Activated CD4-positive, alpha-beta memory T cell treated with anti-CD3 and anti-CD28 coated beads for 36 hours (primary cell): ENCODE data around the gene FAM8A1. TPM values are rescaled to one million over a fixed set of nuclear protein-coding genes. Genes with fewer than 3 reads are reported as not detected.
"Not testable (repeated sequence)": the region's sequence is repeated elsewhere in the genome, so short reads cannot be mapped to it uniquely, and the experiment has no call there.

Source experiments
- CTCF ChIA-PET: fragments of 350-600 bp; sonication (Branson Sonifier 250); formaldehyde crosslinking; loops from one replicate; lab custom pipeline; 2021; ENCODE audit warnings: antibody characterized with exemption, inconsistent platforms; lab: Charles Lee
- POLR2A ChIA-PET: fragments of 350-600 bp; sonication (Branson Sonifier 250); formaldehyde crosslinking; loops from one replicate; lab custom pipeline; 2021; ENCODE audit warnings: antibody characterized with exemption; lab: Charles Lee
- DNase-seq: peaks from one replicate; pipeline ENCODE4 v3.0.0-alpha.2; 2020
- H3K27ac Mint-ChIP-seq: one replicate; pipeline ENCODE4 v1.8.0; 2021; ENCODE audit warnings: mixed read lengths
- H3K27me3 Mint-ChIP-seq: one replicate; pipeline ENCODE4 v1.8.0; 2021; ENCODE audit warnings: mixed read lengths
- H3K36me3 Mint-ChIP-seq: one replicate; pipeline ENCODE4 v1.8.0; 2021; ENCODE audit warnings: mixed read lengths
- H3K4me1 Mint-ChIP-seq: one replicate; pipeline ENCODE4 v1.8.0; 2021; ENCODE audit warnings: low read depth, mixed read lengths
- H3K4me3 Mint-ChIP-seq: one replicate; pipeline ENCODE4 v1.8.0; 2021; ENCODE audit warnings: mild to moderate bottlenecking, mixed read lengths
- H3K9me3 Mint-ChIP-seq: one replicate; pipeline ENCODE4 v1.8.0; 2021; ENCODE audit warnings: mixed read lengths
- intact Hi-C: fragments of 100-400 bp; cut with micrococcal nuclease; formaldehyde crosslinking; loops from one replicate; pipeline ENCODE4 v1.15.1; 2023
- total RNA-seq, 2 experiments: library from RNA; stranded (reverse); gene quantifications; one replicate each; pipeline ENCODE4 v1.2.3, GENCODE V29; 2021

FAM8A1 gene, protein sequence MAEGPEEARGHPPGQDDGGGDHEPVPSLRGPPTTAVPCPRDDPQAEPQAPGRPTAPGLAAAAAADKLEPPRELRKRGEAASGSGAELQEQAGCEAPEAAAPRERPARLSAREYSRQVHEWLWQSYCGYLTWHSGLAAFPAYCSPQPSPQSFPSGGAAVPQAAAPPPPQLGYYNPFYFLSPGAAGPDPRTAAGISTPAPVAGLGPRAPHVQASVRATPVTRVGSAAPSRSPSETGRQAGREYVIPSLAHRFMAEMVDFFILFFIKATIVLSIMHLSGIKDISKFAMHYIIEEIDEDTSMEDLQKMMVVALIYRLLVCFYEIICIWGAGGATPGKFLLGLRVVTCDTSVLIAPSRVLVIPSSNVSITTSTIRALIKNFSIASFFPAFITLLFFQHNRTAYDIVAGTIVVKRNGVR
- 1 to 10 TPM; 5.0 to 5.1 TPM for total RNA-seq

DNA sequence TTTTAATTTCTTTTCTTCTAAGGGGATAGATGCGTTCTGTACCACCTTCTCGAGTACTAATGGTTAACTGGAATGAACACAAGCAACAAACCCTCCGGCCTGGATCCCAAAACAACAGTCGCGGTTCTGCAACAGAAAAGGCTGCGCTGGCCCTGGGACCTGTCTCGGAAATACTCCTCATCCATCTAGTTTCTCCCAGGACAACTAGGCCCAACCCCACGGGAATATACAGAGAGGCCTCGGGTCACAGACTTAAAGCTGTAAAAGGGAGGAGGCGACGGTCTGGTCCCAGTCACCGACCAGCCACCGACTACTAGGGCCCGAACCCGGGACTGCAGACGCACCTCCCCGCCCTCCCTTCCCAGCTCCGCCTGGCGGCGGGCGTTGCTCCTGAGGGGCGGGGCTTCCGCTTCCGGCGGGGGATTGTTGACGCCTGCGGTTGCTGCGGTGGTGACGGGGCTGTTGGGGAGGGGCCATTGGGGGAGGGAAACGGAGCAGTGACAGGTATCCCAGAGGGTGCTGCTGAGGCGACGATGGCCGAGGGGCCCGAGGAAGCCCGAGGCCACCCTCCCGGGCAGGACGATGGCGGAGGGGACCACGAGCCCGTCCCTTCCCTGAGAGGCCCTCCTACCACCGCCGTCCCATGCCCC, at the start of gene FAM8A1:
FAM8A1 (plus strand) TSS at position 426 of the 650 bp plus-strand sequence; CDS start at position 534, 108 bp downstream.
- Mint-ChIP-seq H3K36me3 (peaks cover 9% of the 10 kb centered on the region), H3K4me1 (peaks cover 37% of the 10 kb centered on the region), H3K4me3 (peak within 1 kb of the TSS; percentile 81), H3K27me3 (no peaks in the 10 kb centered on the region), H3K27ac (peak within 1 kb of the TSS; percentile 64), H3K9me3 (no peaks in the 10 kb centered on the region)
- CTCF ChIA-PET, result interaction anchor here (0.6 to 1.9 kb wide), 11 partner anchors 9 to 216 kb away, joined by 3 to 11 read pairs (median 4); partner anchors contain the start of gene NUP153
- intact Hi-C loops, result loop anchor here (1.0 to 10.0 kb wide), 8 partner anchors 33 to 662 kb away; partner anchors contain the start of genes DEK, KDM1B, NUP153 and TPMT
- DNase-seq, result peak; percentile 98
- POLR2A ChIA-PET, result interaction anchor here (0.7 to 2.7 kb wide), 8 partner anchors 10 to 115 kb away, joined by 3 to 29 read pairs (median 6); partner anchors contain the start of gene NUP153

- intact Hi-C loops, result no loop called here
- no peak for DNase-seq
- ChIA-PET CTCF (no interaction called here), POLR2A (interaction anchor here (0.5 kb wide), 1 partner anchor 26 kb away, joined by 4 read pairs; no protein-coding TSS in a partner anchor)
- no peaks in the 10 kb centered on the region for H3K4me1 Mint-ChIP-seq
- H3K27ac Mint-ChIP-seq, result no peak overlapping the region
- H3K36me3 Mint-ChIP-seq, result no peaks in the 10 kb centered on the region
- peaks cover 6% of the 10 kb centered on the region for H3K27me3 Mint-ChIP-seq
- H3K9me3 Mint-ChIP-seq, result no peaks in the 10 kb centered on the region
- H3K4me3 Mint-ChIP-seq, result no peak overlapping the region
These were observed 48.6 kb upstream of the FAM8A1 start for GRCh38 chr6:17551383-17551958.

DNA sequence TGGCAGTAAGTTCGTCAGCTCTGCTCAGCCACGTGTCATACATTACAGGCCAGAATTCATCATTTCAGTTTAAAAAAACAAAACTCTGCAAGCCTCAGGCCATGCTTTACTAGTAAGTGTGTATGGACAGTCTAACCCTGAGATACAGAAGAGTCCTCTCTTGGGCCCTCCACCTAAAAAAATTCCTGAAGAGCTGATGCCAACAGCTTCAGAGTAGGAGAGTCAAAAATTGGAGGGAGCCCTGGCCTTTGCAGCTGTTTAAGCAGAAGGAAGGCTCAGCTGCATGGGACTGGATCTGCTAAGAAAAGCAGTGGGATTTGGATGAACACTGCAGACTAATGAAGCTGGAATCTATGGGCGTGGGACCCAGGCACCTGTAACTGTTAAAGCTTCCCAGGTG, 47.2 kb upstream of the FAM8A1 start:
- H3K27me3 Mint-ChIP-seq, result peaks cover 5% of the 10 kb centered on the region

GRCh38 chr6:17556014-17556413, 44.1 kb upstream of the FAM8A1 start:
- H3K36me3 Mint-ChIP-seq, result no peaks in the 10 kb centered on the region
- POLR2A ChIA-PET, result no interaction called here
- no peak overlapping the region for H3K4me3 Mint-ChIP-seq
- H3K27ac Mint-ChIP-seq, result no peak overlapping the region
- H3K9me3 Mint-ChIP-seq, result no peaks in the 10 kb centered on the region
- DNase-seq, result no peak
- intact Hi-C loops, result no loop called here
- H3K27me3 Mint-ChIP-seq, result peaks cover 5% of the 10 kb centered on the region
- H3K4me1 Mint-ChIP-seq, result no peaks in the 10 kb centered on the region
- CTCF ChIA-PET, result no interaction called here

More for the DNA sequence above, 47.2 kb upstream of the FAM8A1 start:
- POLR2A ChIA-PET, result no interaction called here
- CTCF ChIA-PET, result interaction anchor here (1.1 kb wide), 1 partner anchor 263 kb away, joined by 3 read pairs; no protein-coding TSS in a partner anchor
- Mint-ChIP-seq H3K4me1 (no peaks in the 10 kb centered on the region), H3K36me3 (no peaks in the 10 kb centered on the region), H3K4me3 (no peak overlapping the region), H3K9me3 (no peaks in the 10 kb centered on the region), H3K27ac (no peak overlapping the region)
- no peak for DNase-seq
- intact Hi-C loops, result no loop called here

GRCh38 chr6:17562636-17563035, 37.5 kb upstream of the FAM8A1 start:
- Mint-ChIP-seq H3K4me1 (no peaks in the 10 kb centered on the region), H3K27ac (no peak overlapping the region), H3K4me3 (no peak overlapping the region), H3K9me3 (peaks cover 23% of the 10 kb centered on the region), H3K27me3 (peaks cover 3% of the 10 kb centered on the region), H3K36me3 (peaks cover 3% of the 10 kb centered on the region)
- CTCF ChIA-PET, result no interaction called here
- intact Hi-C loops, result no loop called here
- POLR2A ChIA-PET, result no interaction called here
- no peak for DNase-seq

DNA sequence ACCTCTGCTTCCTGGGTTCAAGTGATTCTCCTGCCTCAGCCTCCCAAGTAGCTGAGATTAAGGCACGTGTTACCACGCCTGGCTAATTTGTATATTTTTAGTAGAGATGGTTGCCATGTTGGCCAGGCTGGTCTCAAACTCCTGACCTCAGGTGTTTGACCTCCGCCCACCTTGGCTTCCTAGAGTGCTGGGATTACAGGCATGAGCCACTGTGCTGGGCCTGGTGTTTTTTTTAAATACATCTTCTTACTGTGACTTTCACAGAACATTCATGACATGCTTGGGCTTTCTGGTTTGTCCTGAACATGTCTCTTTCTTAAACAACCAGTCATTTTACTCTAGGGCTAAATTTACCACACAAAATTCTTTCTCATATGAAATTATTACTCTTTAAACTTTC, 34.7 kb upstream of the FAM8A1 start:
- H3K9me3 Mint-ChIP-seq, result peaks cover 23% of the 10 kb centered on the region
- ChIA-PET CTCF (no interaction called here), POLR2A (no interaction called here)
- peaks cover 3% of the 10 kb centered on the region for H3K36me3 Mint-ChIP-seq
- DNase-seq, result no peak
- intact Hi-C loops, result no loop called here
- no peaks in the 10 kb centered on the region for H3K4me1 Mint-ChIP-seq
- H3K4me3 Mint-ChIP-seq, result no peak overlapping the region
- peaks cover 4% of the 10 kb centered on the region for H3K27me3 Mint-ChIP-seq
- no peak overlapping the region for H3K27ac Mint-ChIP-seq

DNA sequence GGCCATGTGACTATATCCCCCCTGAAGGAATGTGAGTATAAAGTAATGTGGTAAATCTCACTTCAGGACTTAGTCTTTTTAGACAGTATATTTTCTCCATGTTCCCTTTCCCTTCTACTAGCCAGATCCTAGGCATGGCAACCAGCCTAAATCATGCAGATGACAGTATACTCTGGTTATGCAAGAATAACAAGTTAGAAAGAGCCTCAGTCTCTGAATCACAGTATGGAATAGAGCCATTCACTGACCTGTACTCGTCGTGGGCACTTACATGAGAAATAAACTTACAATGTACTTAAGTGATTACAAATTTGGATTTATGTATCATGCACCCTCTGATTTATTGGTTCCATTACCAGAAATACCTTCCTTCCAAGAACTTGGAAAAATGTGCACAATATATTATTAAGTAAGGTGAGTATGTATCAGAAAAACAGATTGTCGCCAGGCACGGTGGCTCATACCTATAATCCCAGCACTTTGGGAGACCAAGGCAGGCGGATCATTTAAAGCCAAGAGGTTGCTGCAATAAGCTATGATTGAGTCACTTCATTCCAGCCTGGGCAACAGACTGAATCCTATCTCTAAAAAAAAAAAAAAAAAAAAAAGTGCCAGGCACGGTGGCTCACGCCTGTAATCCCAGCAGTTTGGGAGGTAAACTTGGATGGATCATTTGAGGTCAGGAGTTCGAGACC, 25.1 kb upstream of the FAM8A1 start:
- Mint-ChIP-seq H3K36me3 (no peaks in the 10 kb centered on the region), H3K27me3 (peaks cover 16% of the 10 kb centered on the region), H3K4me1 (no peaks in the 10 kb centered on the region), H3K27ac (no peak overlapping the region), H3K9me3 (peaks cover 11% of the 10 kb centered on the region), H3K4me3 (no peak overlapping the region)
- ChIA-PET CTCF (no interaction called here), POLR2A (no interaction called here)
- intact Hi-C loops, result no loop called here
- no peak for DNase-seq

DNA sequence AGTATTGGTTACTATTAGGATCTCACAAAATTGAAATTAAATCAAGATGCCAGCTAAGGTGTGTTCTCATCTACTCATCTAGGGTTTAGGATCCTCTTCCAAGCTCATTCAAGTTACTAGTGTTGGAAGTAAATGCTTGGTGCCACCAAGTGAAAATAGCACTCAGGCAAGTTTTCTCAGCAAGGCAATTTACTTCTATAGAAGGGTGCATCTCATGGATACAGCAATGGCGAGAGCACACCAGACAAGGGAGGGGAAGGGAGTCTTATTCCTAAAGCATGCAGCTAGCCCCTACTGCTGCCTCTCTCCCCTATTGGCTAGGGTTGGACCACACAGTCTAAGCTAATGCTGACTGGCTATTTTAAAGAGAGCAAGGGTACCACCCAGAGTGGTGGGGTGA, 23.0 kb upstream of the FAM8A1 start:
- POLR2A ChIA-PET, result no interaction called here
- Mint-ChIP-seq H3K9me3 (peaks cover 11% of the 10 kb centered on the region), H3K27ac (no peak overlapping the region), H3K27me3 (peaks cover 19% of the 10 kb centered on the region), H3K4me1 (no peaks in the 10 kb centered on the region), H3K4me3 (no peak overlapping the region), H3K36me3 (no peaks in the 10 kb centered on the region)
- CTCF ChIA-PET, result no interaction called here
- intact Hi-C loops, result no loop called here
- DNase-seq, result no peak

GRCh38 chr6:17580518-17581048, 19.5 kb upstream of the FAM8A1 start:
- Mint-ChIP-seq H3K27ac (no peak overlapping the region), H3K36me3 (no peaks in the 10 kb centered on the region), H3K4me1 (peaks cover 4% of the 10 kb centered on the region), H3K4me3 (peak overlapping the region; percentile 30), H3K9me3 (peaks cover 11% of the 10 kb centered on the region), H3K27me3 (peaks cover 9% of the 10 kb centered on the region)
- DNase-seq, result peak; percentile 43
- CTCF ChIA-PET, result interaction anchor here (0.8 to 1.5 kb wide), 3 partner anchors 20 to 424 kb away, joined by 3 to 5 read pairs (median 3); no protein-coding TSS in a partner anchor
- intact Hi-C loops, result loop anchor here (5.0 to 10.0 kb wide), 2 partner anchors 298 to 544 kb away; partner anchors contain the start of genes NHLRC1 and RBM24
- POLR2A ChIA-PET, result interaction anchor here (1.8 kb wide), 1 partner anchor 20 kb away, joined by 6 read pairs; the partner anchor contains the start of gene FAM8A1

- intact Hi-C loops, result loop anchor here (5.0 to 10.0 kb wide), 2 partner anchors 299 to 544 kb away; partner anchors contain the start of genes NHLRC1 and RBM24
- POLR2A ChIA-PET, result interaction anchor here (1.8 kb wide), 1 partner anchor 19 kb away, joined by 6 read pairs; the partner anchor contains the start of gene FAM8A1
- not testable (repeated sequence) for H3K4me3 Mint-ChIP-seq, H3K4me1 Mint-ChIP-seq, DNase-seq, H3K27ac Mint-ChIP-seq, H3K36me3 Mint-ChIP-seq, H3K27me3 Mint-ChIP-seq
- CTCF ChIA-PET, result interaction anchor here (0.8 to 1.5 kb wide), 2 partner anchors 191 to 425 kb away, joined by 3 to 5 read pairs; no protein-coding TSS in a partner anchor
- H3K9me3 Mint-ChIP-seq, result peaks cover 11% of the 10 kb centered on the region
These were observed 18.8 kb upstream of the FAM8A1 start for GRCh38 chr6:17581282-17581681.

DNA sequence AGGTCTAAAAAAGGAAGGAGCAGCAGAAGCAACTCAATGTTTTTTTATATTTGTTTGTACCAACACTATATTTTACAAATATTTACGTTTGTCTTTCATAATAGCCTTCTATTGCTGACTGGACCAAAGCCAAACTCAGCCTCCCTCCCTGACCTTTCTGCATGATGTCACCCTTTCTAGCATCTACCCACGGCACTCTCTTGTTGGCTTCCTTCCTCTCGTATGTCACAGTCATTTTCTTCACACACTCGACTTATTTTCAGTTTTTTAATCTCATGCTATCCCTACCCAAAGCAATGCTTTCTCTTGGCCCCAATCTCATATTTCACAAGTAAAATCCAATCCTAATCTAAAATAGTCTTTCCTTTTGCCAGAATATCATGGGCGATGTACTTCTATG, 16.3 kb upstream of the FAM8A1 start:
- Mint-ChIP-seq H3K9me3 (no peaks in the 10 kb centered on the region), H3K27ac (no peak overlapping the region), H3K4me3 (no peak overlapping the region), H3K4me1 (peaks cover 4% of the 10 kb centered on the region), H3K36me3 (no peaks in the 10 kb centered on the region), H3K27me3 (peaks cover 5% of the 10 kb centered on the region)
- intact Hi-C loops, result loop anchor here (1.0 to 10.0 kb wide), 6 partner anchors 48 to 541 kb away; partner anchors contain the start of genes NHLRC1 and RBM24
- ChIA-PET CTCF (interaction anchor here (0.6 to 3.2 kb wide), 17 partner anchors 16 to 1372 kb away, joined by 3 to 19 read pairs (median 4); partner anchors contain the start of genes FAM8A1 and RBM24), POLR2A (no interaction called here)
- no peak for DNase-seq
